NCI-H1092 (cell line): Measurements from ENCODE around the gene LIFR.
A peak's percentile ranks its signal among the peaks of the same experiment; 100 is the strongest.

Experiments
- DNase-seq: peaks from one replicate; lab custom pipeline; 2025; lab: John Stamatoyannopoulos, UW

Gene LIFR

GRCh38 chr5:38441453-38442246, 114.8 kb downstream of the LIFR start:
- peak; percentile 89 for DNase-seq

- no peak for DNase-seq
These were observed 117.7 kb downstream of the LIFR start for GRCh38 chr5:38438757-38439156.

GRCh38 chr5:38434966-38435705, 121.3 kb downstream of the LIFR start:
- no peak for DNase-seq

GRCh38 chr5:38433160-38433861, 123.1 kb downstream of the LIFR start:
- DNase-seq = peak; percentile 5

- no peak for DNase-seq
These were observed 125.1 kb downstream of the LIFR start for GRCh38 chr5:38431242-38431853.

- no peak for DNase-seq
These were observed 129.2 kb downstream of the LIFR start for GRCh38 chr5:38426986-38427950.

- DNase-seq = no peak
These were observed 130.0 kb downstream of the LIFR start for GRCh38 chr5:38426490-38426889.
